Measurements from ENCODE around the gene TBC1D14. TPM values are rescaled to one million over a fixed set of nuclear protein-coding genes. Genes with fewer than 3 reads are reported as not detected.
A peak's percentile ranks its signal among the peaks of the same experiment; 100 is the strongest.

Gene TBC1D14
- polyA plus RNA-seq, 1 of the 3 experiments (the other 2 are of a cell fraction) = 39.5 TPM

- H4K20me1 ChIP-seq (ENCODE audit: insufficient read depth) = peaks cover 25% of the 10 kb centered on the region
- H3K4me3 ChIP-seq (ENCODE audit: low read depth in 2 of 2, low read length in 1 of 2) = peak within 1 kb of the TSS; percentile 86 to 91
- H3K9me3 ChIP-seq = no peaks in the 10 kb centered on the region
- H3K27me3 ChIP-seq (ENCODE audit: insufficient read depth) = no peaks in the 10 kb centered on the region
- peaks cover 10 to 28% of the 10 kb centered on the region in 2 experiments for H3K36me3 ChIP-seq (replicated peaks in 1 of 2; ENCODE audit: control insufficient read depth in 1 of 2, insufficient read depth in 2 of 2, low read length in 1 of 2)
- H3K9me2 ChIP-seq = no peaks in the 10 kb centered on the region
- 0% methylated on average over 23 of the region's 81 CpGs for WGBS (ENCODE audit: low lambda C conversion rate)
- no peaks in the 10 kb centered on the region for H3F3A ChIP-seq (replicated peaks; ENCODE audit: insufficient read depth)
- H3K4me2 ChIP-seq = peak within 1 kb of the TSS; percentile 99
- peak within 1 kb of the TSS; percentile 91 for H3K9ac ChIP-seq
- peaks cover 51% of the 10 kb centered on the region for H3K79me2 ChIP-seq (ENCODE audit: insufficient read depth)
- CTCF ChIA-PET = interaction anchor here (0.6 to 9.1 kb wide), 14 partner anchors 15 to 347 kb away, joined by 3 to 80 read pairs (median 5); partner anchors contain the start of gene TADA2B
- H2AFZ ChIP-seq (ENCODE audit: low read depth) = peak within 1 kb of the TSS; percentile 97
- peaks cover 0 to 17% of the 10 kb centered on the region in 2 experiments; a peak in 2 of 4 replicates for H3K4me1 ChIP-seq (ENCODE audit: control insufficient read depth in 1 of 2, insufficient read depth in 2 of 2, low read depth in 1 of 2, low read length in 1 of 2)
- peak; percentile 99 for DNase-seq
- H3K27ac ChIP-seq (ENCODE audit: low read depth in 2 of 2, low read length in 1 of 2) = peak within 1 kb of the TSS; percentile 72 to 80
- POLR2A ChIA-PET = interaction anchor here (0.5 to 2.2 kb wide), 9 partner anchors 9 to 394 kb away, joined by 3 to 14 read pairs (median 3); partner anchors contain the start of genes TADA2B and TBC1D14
- TF ChIP-seq FOSL2 (IDR thresholded peaks at IDR 0.05; ENCODE audit: borderline replicate concordance, low read depth) = no peak
- TF ChIP-seq NFIC (IDR thresholded peaks at IDR 0.05; ENCODE audit: borderline replicate concordance) = no peak
- TF ChIP-seq FOXJ3 (CRISPR knock-in tag; IDR thresholded peaks at IDR 0.05) = no peak
- TF ChIP-seq RAD21 (IDR thresholded peaks at IDR 0.05; ENCODE audit: low read length) = no peak
- TF ChIP-seq CTCF (IDR thresholded peaks at IDR 0.05) = no peak
- TF ChIP-seq EZH2phosphoT487 (IDR thresholded peaks at IDR 0.05; ENCODE audit: borderline replicate concordance, low read depth) = no peak
- TF ChIP-seq RFX5 (IDR thresholded peaks at IDR 0.05; ENCODE audit: low read length) = peak; percentile 87
- no peak for TF ChIP-seq MEF2A (IDR thresholded peaks at IDR 0.05; ENCODE audit: borderline replicate concordance, low read depth)
- peak; percentile 45; the same call in 1 of the 2 replicates for TF ChIP-seq GABPA (IDR thresholded peaks at IDR 0.05; ENCODE audit: low read depth)
- no peak; the same call in 1 of the 2 replicates for TF ChIP-seq SIN3A (IDR thresholded peaks at IDR 0.05; ENCODE audit: borderline replicate concordance, low read depth, low read length)
- no peak for TF ChIP-seq REST (IDR thresholded peaks at IDR 0.05; ENCODE audit: low read depth, low read length)
- peak; percentile 51; the same call in 1 of the 2 replicates for TF ChIP-seq IRF3 (IDR thresholded peaks at IDR 0.05; ENCODE audit: low read depth, low read length)
- TF ChIP-seq YY1 (IDR thresholded peaks at IDR 0.05; ENCODE audit: low read depth) = peak; percentile 89
- TF ChIP-seq TAF1 (IDR thresholded peaks at IDR 0.05; ENCODE audit: borderline replicate concordance, low read depth, low read length) = 0 out of 2 replicates have a peak, but pooled peaks have one; percentile 53
- TF ChIP-seq NRF1 (IDR thresholded peaks at IDR 0.05; ENCODE audit: low read depth, low read length) = peak; percentile 65
- TF ChIP-seq FOXM1 (IDR thresholded peaks at IDR 0.05; ENCODE audit: low read depth) = no peak
- TF ChIP-seq MAX (IDR thresholded peaks at IDR 0.05; ENCODE audit: low read depth) = peak; percentile 83
- no peak for TF ChIP-seq USF1 (IDR thresholded peaks at IDR 0.05; ENCODE audit: borderline replicate concordance, low read depth)
- TF ChIP-seq TEAD4 (IDR thresholded peaks at IDR 0.05; ENCODE audit: borderline replicate concordance, insufficient read depth) = no peak
- TF ChIP-seq EP300 (IDR thresholded peaks at IDR 0.05; ENCODE audit: borderline replicate concordance in 1 of 2, low read depth in 1 of 2, low read length in 1 of 2) = no peak
- no peak for TF ChIP-seq RCOR1 (IDR thresholded peaks at IDR 0.05; ENCODE audit: low read length)
- peak; percentile 96 for TF ChIP-seq MXI1 (IDR thresholded peaks at IDR 0.05; ENCODE audit: low read depth, low read length)
- TF ChIP-seq TCF12 (IDR thresholded peaks at IDR 0.05) = no peak
- TF ChIP-seq ELF1 (IDR thresholded peaks at IDR 0.05) = peak; percentile 79
Measured at GRCh38 chr4:7067452-7068278, 158.0 kb downstream of the TBC1D14 start, which contains the start of gene GRPEL1. Gene GRPEL1, minus strand, starts transcription at chr4:7068064. Its CDS starts 32 bp downstream, at chr4:7068032.
